HepG2 (cell line): ENCODE measurements around the gene DPYSL3. TPM values are rescaled to one million over a fixed set of nuclear protein-coding genes. Genes with fewer than 3 reads are reported as not detected.

Experiments
- ATAC-seq: fragments of 200-7000 bp; cut with Tn5 transposase; 3 replicates; pipeline ENCODE4 v1.9.1; 2020; ENCODE audit warnings: mild to moderate bottlenecking, moderate library complexity
- BruUV-seq: library from RNA; stranded (reverse); fragments of 400-500 nt; replicated peaks from 2 replicates; lab custom pipeline; 2021; lab: Mats Ljungman, UMichigan
- CTCF ChIA-PET: fragments of 300-600 bp; formaldehyde crosslinking; extraction: SDS; loops from one replicate; lab custom pipeline; 2021; ENCODE audit warnings: low total read pairs, inconsistent platforms, low intra/inter-chr PET ratio; lab: Yijun Ruan, JAX
- POLR2A ChIA-PET: fragments of 350-600 bp; sonication (Branson Sonifier 250); formaldehyde crosslinking; loops from one replicate; lab custom pipeline; 2020; ENCODE audit warnings: antibody characterized with exemption, inconsistent platforms; lab: Yijun Ruan, JAX
- DNase-seq: peaks from one replicate; pipeline ENCODE4 v3.0.0-alpha.2; 2015; ENCODE audit warnings: low spot score
- FAIRE-seq: peaks from 3 replicates; lab custom pipeline; 2011; peaks lifted over from hg19 to GRCh38; lab: Jason Lieb, UNC
- H2AFZ ChIP-seq: one replicate; pipeline ENCODE4 v1.6.1; 2011; ENCODE audit warnings: low read length, inconsistent platforms
- H3K27ac ChIP-seq: fragments of 300-600 bp; 3 replicates; pipeline ENCODE4 v1.8.0; 2011; ENCODE audit warnings: mixed run types, mild to moderate bottlenecking, mixed read lengths, low read length, inconsistent platforms; ENCODE audit not compliant: insufficient read depth; ENCODE audit errors: extremely low read length
- H3K27me3 ChIP-seq, 2 experiments: fragments of 200-600 bp in 1 of 2; 2 replicates in 1 of 2; 3 replicates in 1 of 2; pipeline versions ENCODE4 v1.6.0 to v1.8.0; 2011; ENCODE audit warnings: low read length in 2 of 2, mild to moderate bottlenecking in 2 of 2, moderate library complexity in 2 of 2, inconsistent platforms in 1 of 2; ENCODE audit not compliant: insufficient read depth in 2 of 2, control insufficient read depth in 1 of 2
- H3K36me3 ChIP-seq, 2 experiments: fragments of 200-600 bp in 1 of 2; replicated peaks in 1 of 2; 2 replicates in 1 of 2; 3 replicates in 1 of 2; pipeline versions ENCODE4 v1.5.1 to v1.8.0; 2011; ENCODE audit warnings: low read length in 2 of 2, inconsistent platforms in 1 of 2; ENCODE audit not compliant: insufficient read depth in 2 of 2, control insufficient read depth in 1 of 2
- H3K4me1 ChIP-seq: 2 replicates; pipeline ENCODE4 v1.5.1; 2012; ENCODE audit warnings: low read length, inconsistent platforms; ENCODE audit not compliant: insufficient read depth
- H3K4me2 ChIP-seq: 2 replicates; pipeline ENCODE4 v1.6.0; 2011; ENCODE audit warnings: low read depth, low read length, inconsistent platforms
- H3K4me3 ChIP-seq, 3 experiments: fragments of 200-600 bp in 1 of 3; sonication (generic), shearing (Covaris generic) in 1 of 3; replicated peaks in 1 of 3; 2 replicates each; pipeline ENCODE4 v1.5.1; 2011 to 2016; ENCODE audit warnings: low read length in 3 of 3, inconsistent platforms in 2 of 3, low read depth in 2 of 3, mild to moderate bottlenecking in 2 of 3, control low read depth in 1 of 3, mixed read lengths in 1 of 3; ENCODE audit not compliant: insufficient read depth in 1 of 3
- H3K79me2 ChIP-seq: one replicate; pipeline ENCODE4 v1.6.1; 2011; ENCODE audit warnings: low read length, inconsistent platforms; ENCODE audit not compliant: insufficient read depth
- H3K9ac ChIP-seq: 2 replicates; pipeline ENCODE4 v1.6.0; 2011; ENCODE audit warnings: mild to moderate bottlenecking, low read depth, low read length, inconsistent platforms; ENCODE audit not compliant: insufficient read depth
- H3K9me3 ChIP-seq: 2 replicates; pipeline ENCODE4 v1.5.1; 2012; ENCODE audit warnings: mild to moderate bottlenecking, low read length
- H4K20me1 ChIP-seq: 2 replicates; pipeline ENCODE4 v1.6.0; 2011; ENCODE audit warnings: inconsistent platforms, mild to moderate bottlenecking, low read length, moderate library complexity; ENCODE audit not compliant: insufficient read depth
- BRD4 ChIP-seq: sonication (generic); formaldehyde crosslinking; IDR thresholded peaks from 2 replicates; pipeline ENCODE4 v1.4.0; 2020; ENCODE audit warnings: missing genetic modification reagents
- KDM4B ChIP-seq: sonication (generic); formaldehyde crosslinking; IDR thresholded peaks from 2 replicates; pipeline ENCODE4 v1.4.0; 2020; ENCODE audit warnings: missing genetic modification reagents
- REL ChIP-seq: sonication (generic); formaldehyde crosslinking; conservative IDR thresholded peaks from 2 replicates; pipeline ENCODE4 v1.8.0; 2022; ENCODE audit warnings: mild to moderate bottlenecking, missing genetic modification reagents, moderate library complexity
- TCF7L2 ChIP-seq: IDR thresholded peaks from 2 replicates; pipeline ENCODE4 v1.6.1; 2011; ENCODE audit warnings: mild to moderate bottlenecking, low read depth, low read length, moderate library complexity
- ZBTB44 ChIP-seq: sonication (generic); formaldehyde crosslinking; IDR thresholded peaks from 2 replicates; pipeline ENCODE4 v1.4.0; 2020; ENCODE audit warnings: missing genetic modification reagents
- ZFP62 ChIP-seq: sonication (generic); formaldehyde crosslinking; IDR thresholded peaks from 2 replicates; pipeline ENCODE4 v1.4.0; 2020; ENCODE audit warnings: missing genetic modification reagents
- ZNF382 ChIP-seq: sonication (generic); formaldehyde crosslinking; IDR thresholded peaks from 2 replicates; pipeline ENCODE4 v1.5.0; 2020; ENCODE audit warnings: missing genetic modification reagents, mild to moderate bottlenecking, borderline replicate concordance
- ZNF496 ChIP-seq: sonication (generic); formaldehyde crosslinking; IDR thresholded peaks from 2 replicates; pipeline ENCODE4 v1.8.1; 2023; ENCODE audit warnings: mild to moderate bottlenecking, moderate library complexity, missing genetic modification reagents; ENCODE audit not compliant: insufficient replicate concordance
- ZNF564 ChIP-seq: sonication (generic); formaldehyde crosslinking; IDR thresholded peaks from 2 replicates; pipeline ENCODE4 v1.8.1; 2023; ENCODE audit warnings: mild to moderate bottlenecking, missing genetic modification reagents
- ZNF572 ChIP-seq: sonication (generic); formaldehyde crosslinking; IDR thresholded peaks from 2 replicates; pipeline ENCODE4 v1.5.1; 2020; ENCODE audit warnings: mild to moderate bottlenecking, missing genetic modification reagents
- ZNF629 ChIP-seq: sonication (generic); formaldehyde crosslinking; conservative IDR thresholded peaks from 2 replicates; pipeline ENCODE4 v1.5.0; 2020; ENCODE audit warnings: missing genetic modification reagents
- WGBS: methylation state at CpG from one replicate; pipeline ENCODE4 v1.1.6; 2017; ENCODE audit warnings: low lambda C conversion rate; 5-methylcytosine and 5-hydroxymethylcytosine counted together
- in situ Hi-C: cut with HindIII; loops from 2 replicates; pipeline ENCODE4 v1.10.0; 2017; ENCODE audit warnings: low pct_unique_long_range_greater_than_20kb; ENCODE audit not compliant: extremely low pct_ligation_motif_present
- intact Hi-C: fragments of 100-400 bp; cut with micrococcal nuclease; formaldehyde crosslinking; loops from one replicate; pipeline ENCODE4 v1.10.0; 2022; ENCODE audit not compliant: unreplicated experiment
- polyA plus RNA-seq, 8 experiments: library from polyadenylated mRNA; depleted of rRNA in 3 of 8; stranded (reverse) in 7 of 8; unstranded in 1 of 8; fragments of >200 nt; fragmentation: Illumina TruSeq in 4 of 8; extraction: Trizol in 4 of 8; gene quantifications; 2 replicates each; pipeline versions ENCODE4 v1.2.1 to v1.2.3, GENCODE V29; 2011 to 2016; ENCODE audit warnings: low read depth in 4 of 8, missing spikeins in 1 of 8, mixed read lengths in 1 of 8; ENCODE audit not compliant: insufficient read depth in 1 of 8
- total RNA-seq, 5 experiments: library from RNA; depleted of rRNA; stranded (reverse); fragments of >200 nt; fragmentation: Illumina TruSeq; extraction: Trizol; gene quantifications; 2 replicates each; pipeline ENCODE4 v1.2.3, GENCODE V29; 2016; ENCODE audit warnings: low read depth in 1 of 5
- TF ChIP-seq, protein P1 (sequence below): IDR thresholded peaks from 2 replicates; pipeline ENCODE4 v1.4.0; 2020; ENCODE audit warnings: mild to moderate bottlenecking, missing genetic modification reagents
- TF ChIP-seq, protein P2 (sequence below): sonication (generic); formaldehyde crosslinking; IDR thresholded peaks from 2 replicates; pipeline ENCODE4 v1.8.0; 2022; ENCODE audit warnings: mild to moderate bottlenecking, missing genetic modification reagents; ENCODE audit not compliant: insufficient replicate concordance

Gene DPYSL3
- total and polyA plus RNA-seq, 2 of the 13 experiments (the other 11 are each of a cell fraction or from before 2014, with no cell fraction given) = 0.08 to 0.15 TPM

DNA sequence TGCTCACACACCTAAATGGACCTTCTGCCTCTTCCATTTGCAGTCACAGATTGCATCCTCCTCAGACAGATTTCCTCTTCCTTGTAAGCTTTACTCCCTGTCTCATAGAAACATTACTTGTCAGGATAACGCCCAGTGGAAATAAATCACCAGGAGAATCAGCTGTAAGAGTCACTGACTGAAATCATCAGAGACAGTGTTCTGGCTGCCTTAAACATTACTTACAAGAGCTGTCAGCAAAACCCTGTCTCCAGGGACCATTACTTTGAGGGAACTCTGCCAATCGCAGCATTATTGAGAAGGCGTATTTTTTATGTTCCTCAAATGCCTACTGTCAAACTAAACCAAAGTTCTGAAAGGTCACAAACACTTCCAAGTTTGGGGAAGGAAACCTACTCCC is 5.9 kb downstream of the DPYSL3 start:
- BruUV-seq = no TSS peak
- ATAC-seq (no peak), DNase-seq (no peak), FAIRE-seq (no peak)
- ChIA-PET POLR2A (no interaction called here), CTCF (no interaction called here)
- in situ Hi-C loops (no loop called here), intact Hi-C loops (no loop called here)
- H3K79me2 ChIP-seq = no peaks in the 10 kb centered on the region
- H3K9ac ChIP-seq = no peak overlapping the region
- H3K9me3 ChIP-seq = no peaks in the 10 kb centered on the region
- H3K4me3 ChIP-seq = no peak overlapping the region
- no peak overlapping the region for H2AFZ ChIP-seq
- no peaks in the 10 kb centered on the region for H3K36me3 ChIP-seq
- H3K4me2 ChIP-seq = no peak overlapping the region
- H3K27me3 ChIP-seq = peaks cover 0 to 6% of the 10 kb centered on the region in 2 experiments; a peak in 1 of 5 replicates
- no peaks in the 10 kb centered on the region for H3K4me1 ChIP-seq
- no peak overlapping the region for H3K27ac ChIP-seq
- WGBS = 13% methylated on average over 3 of the region's 3 CpGs
- no peaks in the 10 kb centered on the region for H4K20me1 ChIP-seq
- TF ChIP-seq ZNF629 = no peak
- TF ChIP-seq BRD4 (CRISPR knock-in tag) = no peak
- no peak for TF ChIP-seq REL (CRISPR knock-in tag)
- TF ChIP-seq ZFP62 (CRISPR knock-in tag) = no peak
- TF ChIP-seq, protein P1, sequence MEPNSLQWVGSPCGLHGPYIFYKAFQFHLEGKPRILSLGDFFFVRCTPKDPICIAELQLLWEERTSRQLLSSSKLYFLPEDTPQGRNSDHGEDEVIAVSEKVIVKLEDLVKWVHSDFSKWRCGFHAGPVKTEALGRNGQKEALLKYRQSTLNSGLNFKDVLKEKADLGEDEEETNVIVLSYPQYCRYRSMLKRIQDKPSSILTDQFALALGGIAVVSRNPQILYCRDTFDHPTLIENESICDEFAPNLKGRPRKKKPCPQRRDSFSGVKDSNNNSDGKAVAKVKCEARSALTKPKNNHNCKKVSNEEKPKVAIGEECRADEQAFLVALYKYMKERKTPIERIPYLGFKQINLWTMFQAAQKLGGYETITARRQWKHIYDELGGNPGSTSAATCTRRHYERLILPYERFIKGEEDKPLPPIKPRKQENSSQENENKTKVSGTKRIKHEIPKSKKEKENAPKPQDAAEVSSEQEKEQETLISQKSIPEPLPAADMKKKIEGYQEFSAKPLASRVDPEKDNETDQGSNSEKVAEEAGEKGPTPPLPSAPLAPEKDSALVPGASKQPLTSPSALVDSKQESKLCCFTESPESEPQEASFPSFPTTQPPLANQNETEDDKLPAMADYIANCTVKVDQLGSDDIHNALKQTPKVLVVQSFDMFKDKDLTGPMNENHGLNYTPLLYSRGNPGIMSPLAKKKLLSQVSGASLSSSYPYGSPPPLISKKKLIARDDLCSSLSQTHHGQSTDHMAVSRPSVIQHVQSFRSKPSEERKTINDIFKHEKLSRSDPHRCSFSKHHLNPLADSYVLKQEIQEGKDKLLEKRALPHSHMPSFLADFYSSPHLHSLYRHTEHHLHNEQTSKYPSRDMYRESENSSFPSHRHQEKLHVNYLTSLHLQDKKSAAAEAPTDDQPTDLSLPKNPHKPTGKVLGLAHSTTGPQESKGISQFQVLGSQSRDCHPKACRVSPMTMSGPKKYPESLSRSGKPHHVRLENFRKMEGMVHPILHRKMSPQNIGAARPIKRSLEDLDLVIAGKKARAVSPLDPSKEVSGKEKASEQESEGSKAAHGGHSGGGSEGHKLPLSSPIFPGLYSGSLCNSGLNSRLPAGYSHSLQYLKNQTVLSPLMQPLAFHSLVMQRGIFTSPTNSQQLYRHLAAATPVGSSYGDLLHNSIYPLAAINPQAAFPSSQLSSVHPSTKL (CRISPR knock-in tag) = no peak
- TF ChIP-seq, all 625 proteins: peak for 0

DNA sequence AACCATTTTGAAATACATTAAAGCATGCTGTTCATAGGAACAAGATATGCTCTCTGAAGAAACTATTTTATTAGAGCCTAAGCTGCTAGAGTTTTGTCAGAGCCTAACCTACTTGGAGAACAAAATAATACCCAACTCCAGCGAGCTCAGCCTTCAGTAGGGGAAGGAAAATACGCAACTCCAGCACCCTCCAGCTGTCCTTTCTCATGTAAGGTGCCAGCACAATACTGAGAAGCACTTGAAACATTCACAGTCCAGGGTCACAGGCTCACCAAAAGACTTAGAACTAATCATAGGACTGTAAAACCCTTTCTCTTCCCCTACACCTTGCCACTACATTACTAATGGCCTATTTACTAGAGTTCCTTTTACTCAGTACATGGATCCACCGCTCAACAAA is 18.9 kb downstream of the DPYSL3 start:
- Histone ChIP-seq H3K9ac (no peak overlapping the region), H3K4me2 (no peak overlapping the region), H3K36me3 (no peaks in the 10 kb centered on the region), H3K9me3 (no peaks in the 10 kb centered on the region), H3K27ac (no peak overlapping the region), H3K79me2 (no peaks in the 10 kb centered on the region), H3K4me1 (no peaks in the 10 kb centered on the region), H3K4me3 (no peak overlapping the region), H3K27me3 (no peaks in the 10 kb centered on the region), H4K20me1 (no peaks in the 10 kb centered on the region), H2AFZ (no peak overlapping the region)
- 9% methylated on average over 3 of the region's 3 CpGs for WGBS
- ChIA-PET CTCF (no interaction called here), POLR2A (no interaction called here)
- FAIRE-seq (no peak), DNase-seq (no peak), ATAC-seq (no peak)
- intact Hi-C loops (no loop called here), in situ Hi-C loops (no loop called here)
- no TSS peak for BruUV-seq
- TF ChIP-seq ZNF564 (CRISPR knock-in tag) = no peak
- no peak for TF ChIP-seq ZNF382 (CRISPR knock-in tag)
- TF ChIP-seq, protein P2, sequence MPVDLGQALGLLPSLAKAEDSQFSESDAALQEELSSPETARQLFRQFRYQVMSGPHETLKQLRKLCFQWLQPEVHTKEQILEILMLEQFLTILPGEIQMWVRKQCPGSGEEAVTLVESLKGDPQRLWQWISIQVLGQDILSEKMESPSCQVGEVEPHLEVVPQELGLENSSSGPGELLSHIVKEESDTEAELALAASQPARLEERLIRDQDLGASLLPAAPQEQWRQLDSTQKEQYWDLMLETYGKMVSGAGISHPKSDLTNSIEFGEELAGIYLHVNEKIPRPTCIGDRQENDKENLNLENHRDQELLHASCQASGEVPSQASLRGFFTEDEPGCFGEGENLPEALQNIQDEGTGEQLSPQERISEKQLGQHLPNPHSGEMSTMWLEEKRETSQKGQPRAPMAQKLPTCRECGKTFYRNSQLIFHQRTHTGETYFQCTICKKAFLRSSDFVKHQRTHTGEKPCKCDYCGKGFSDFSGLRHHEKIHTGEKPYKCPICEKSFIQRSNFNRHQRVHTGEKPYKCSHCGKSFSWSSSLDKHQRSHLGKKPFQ (CRISPR knock-in tag) = no peak
- no peak for TF ChIP-seq KDM4B (CRISPR knock-in tag)
- TF ChIP-seq ZBTB44 (CRISPR knock-in tag) = no peak
- no peak for TF ChIP-seq TCF7L2
- TF ChIP-seq ZNF572 = no peak
- no peak for TF ChIP-seq ZNF496 (CRISPR knock-in tag)
